H1 (cell line): ENCODE measurements around the gene SLC25A24. TPM values are rescaled to one million over a fixed set of nuclear protein-coding genes. Genes with fewer than 3 reads are reported as not detected.

Experiments used
- CTCF ChIA-PET: fragments of 300-600 bp; sonication (Branson Sonifier 250); formaldehyde crosslinking; loops from one replicate; lab custom pipeline; 2021; ENCODE audit not compliant: partially characterized antibody; lab: Charles Lee
- POLR2A ChIA-PET: fragments of 300-600 bp; sonication (Branson Sonifier 250); formaldehyde crosslinking; loops from one replicate; lab custom pipeline; 2021; ENCODE audit warnings: inconsistent platforms; ENCODE audit not compliant: partially characterized antibody; lab: Charles Lee
- DNase-seq, 2 experiments: peaks; one replicate each; pipeline versions ENCODE4 v3.0.0 to v3.0.0-alpha.2; 2010 to 2022; ENCODE audit warnings: low spot score in 2 of 2, low read depth in 1 of 2, mixed read lengths in 1 of 2
- FAIRE-seq: peaks from 2 replicates; lab custom pipeline; 2011; peaks lifted over from hg19 to GRCh38; lab: Jason Lieb, UNC
- H2AFZ ChIP-seq: 2 replicates; pipeline ENCODE4 v1.8.1; 2012; ENCODE audit warnings: low read length, inconsistent platforms
- H2AK5ac ChIP-seq: 2 replicates; pipeline ENCODE4 v1.6.1; 2013; ENCODE audit warnings: low read depth, low read length
- H2BK120ac ChIP-seq: replicated peaks from 2 replicates; pipeline ENCODE3; 2013; ENCODE audit warnings: low read depth, low read length, inconsistent platforms
- H2BK12ac ChIP-seq: 2 replicates; pipeline ENCODE4 v1.6.1; 2013; ENCODE audit warnings: low read depth, low read length
- H2BK15ac ChIP-seq: 2 replicates; pipeline ENCODE4 v1.6.1; 2013; ENCODE audit warnings: low read length
- H2BK20ac ChIP-seq: 2 replicates; pipeline ENCODE4 v1.6.1; 2013; ENCODE audit warnings: low read length
- H2BK5ac ChIP-seq: 2 replicates; pipeline ENCODE4 v1.6.1; 2013; ENCODE audit warnings: low read depth, low read length
- H3K14ac ChIP-seq: 2 replicates; pipeline ENCODE4 v1.6.1; 2013; ENCODE audit warnings: inconsistent platforms; ENCODE audit not compliant: insufficient read length
- H3K18ac ChIP-seq: 2 replicates; pipeline ENCODE4 v1.6.1; 2013; ENCODE audit warnings: low read length; ENCODE audit errors: extremely low read depth
- H3K23ac ChIP-seq: 2 replicates; pipeline ENCODE4 v1.6.1; 2013; ENCODE audit warnings: inconsistent platforms; ENCODE audit not compliant: insufficient read length
- H3K23me2 ChIP-seq: 2 replicates; pipeline ENCODE4 v1.6.1; 2013; ENCODE audit warnings: low read depth, low read length
- H3K27ac ChIP-seq: 2 replicates; pipeline ENCODE4 v1.6.1; 2011; ENCODE audit warnings: low read depth, low read length, inconsistent platforms
- H3K27me3 ChIP-seq, 4 experiments: replicated peaks in 1 of 4; 1 replicate in 1 of 4; 2 replicates in 3 of 4; pipeline versions ENCODE4 v1.6.1 to v1.8.1; 2011 to 2013; ENCODE audit warnings: low read length in 3 of 4, mild to moderate bottlenecking in 3 of 4, inconsistent platforms in 2 of 4, mixed read lengths in 2 of 4, moderate library complexity in 1 of 4; ENCODE audit not compliant: control insufficient read depth in 3 of 4, insufficient read depth in 3 of 4; ENCODE audit errors: extremely low read depth in 1 of 4
- H3K36me3 ChIP-seq, 4 experiments: 2 replicates each; pipeline versions ENCODE4 v1.6.1 to v1.8.1; 2011 to 2013; ENCODE audit warnings: mild to moderate bottlenecking in 4 of 4, low read length in 3 of 4, moderate library complexity in 2 of 4, control low read depth in 1 of 4, inconsistent platforms in 1 of 4; ENCODE audit not compliant: insufficient read depth in 4 of 4, control insufficient read depth in 2 of 4
- H3K4ac ChIP-seq: replicated peaks from 2 replicates; pipeline ENCODE3; 2013; ENCODE audit warnings: low read length, low read depth, mixed read lengths, inconsistent platforms; ENCODE audit not compliant: insufficient read length
- H3K4me1 ChIP-seq, 4 experiments: replicated peaks in 1 of 4; 1 replicate in 1 of 4; 2 replicates in 3 of 4; pipeline versions ENCODE4 v1.6.1 to v1.8.1; 2011 to 2013; ENCODE audit warnings: low read length in 3 of 4, inconsistent platforms in 2 of 4, mixed read lengths in 1 of 4; ENCODE audit not compliant: insufficient read depth in 4 of 4, control insufficient read depth in 3 of 4
- H3K4me2 ChIP-seq, 2 experiments: 2 replicates each; pipeline versions ENCODE4 v1.6.1 to v1.8.1; 2011 to 2013; ENCODE audit warnings: low read depth in 2 of 2, low read length in 2 of 2, control low read depth in 1 of 2, inconsistent platforms in 1 of 2, mild to moderate bottlenecking in 1 of 2; ENCODE audit not compliant: insufficient read depth in 1 of 2
- H3K4me3 ChIP-seq, 4 experiments: fragments of 200-600, 300-600 bp in 1 of 4; sonication (generic), shearing (Covaris generic), sonication (Bioruptor Twin) in 1 of 4; 2 replicates each; pipeline versions ENCODE4 v1.5.1 to v1.8.1; 2011 to 2016; ENCODE audit warnings: low read length in 4 of 4, low read depth in 3 of 4, control low read depth in 2 of 4, inconsistent platforms in 2 of 4, mild to moderate bottlenecking in 2 of 4, mixed read lengths in 1 of 4, moderate library complexity in 1 of 4; ENCODE audit not compliant: insufficient read depth in 2 of 4; ENCODE audit errors: extremely low read depth in 1 of 4
- H3K56ac ChIP-seq: replicated peaks from 2 replicates; pipeline ENCODE3; 2013; ENCODE audit warnings: low read depth, mild to moderate bottlenecking, mixed read lengths, low read length, inconsistent platforms; ENCODE audit not compliant: insufficient read length
- H3K79me1 ChIP-seq: 2 replicates; pipeline ENCODE4 v1.6.1; 2013; ENCODE audit warnings: low read depth, low read length, control low read depth
- H3K79me2 ChIP-seq, 2 experiments: 2 replicates each; pipeline versions ENCODE4 v1.6.1 to v1.8.1; 2012 to 2013; ENCODE audit warnings: low read length in 2 of 2, mild to moderate bottlenecking in 2 of 2, inconsistent platforms in 1 of 2; ENCODE audit not compliant: insufficient read depth in 2 of 2, control insufficient read depth in 1 of 2
- H3K9ac ChIP-seq, 4 experiments: replicated peaks in 1 of 4; 1 replicate in 1 of 4; 2 replicates in 3 of 4; pipeline versions ENCODE4 v1.6.1 to v1.8.1; 2011 to 2013; ENCODE audit warnings: low read depth in 3 of 4, low read length in 3 of 4, control low read depth in 2 of 4, mild to moderate bottlenecking in 2 of 4, moderate library complexity in 2 of 4, inconsistent platforms in 1 of 4; ENCODE audit errors: extremely low read depth in 1 of 4
- H3K9me3 ChIP-seq, 2 experiments: 2 replicates each; pipeline versions ENCODE4 v1.6.1 to v1.8.1; 2012 to 2013; ENCODE audit warnings: mild to moderate bottlenecking in 2 of 2, moderate library complexity in 2 of 2, control low read depth in 1 of 2, inconsistent platforms in 1 of 2, low read depth in 1 of 2, low read length in 1 of 2, mixed read lengths in 1 of 2; ENCODE audit not compliant: insufficient read depth in 2 of 2
- H4K20me1 ChIP-seq, 2 experiments: replicated peaks in 1 of 2; 2 replicates each; pipeline versions ENCODE3 to v1.8.1; 2011 to 2013; ENCODE audit warnings: inconsistent platforms in 2 of 2, low read length in 2 of 2, mild to moderate bottlenecking in 1 of 2; ENCODE audit not compliant: insufficient read depth in 2 of 2, control insufficient read depth in 1 of 2
- H4K5ac ChIP-seq: 2 replicates; pipeline ENCODE4 v1.6.1; 2013; ENCODE audit warnings: low read length, low read depth, mixed read lengths, inconsistent platforms; ENCODE audit not compliant: insufficient read length
- H4K8ac ChIP-seq: 2 replicates; pipeline ENCODE4 v1.8.0; 2013; ENCODE audit warnings: mild to moderate bottlenecking, moderate library complexity, low read length, inconsistent platforms; ENCODE audit not compliant: insufficient read depth; ENCODE audit errors: extremely low read depth
- H4K91ac ChIP-seq: replicated peaks from 2 replicates; pipeline ENCODE3; 2013; ENCODE audit warnings: low read length, mixed read lengths, inconsistent platforms; ENCODE audit not compliant: insufficient read length
- E2F6 ChIP-seq: IDR thresholded peaks from 2 replicates; pipeline ENCODE4 v1.6.1; 2012; ENCODE audit warnings: inconsistent platforms
- EZH2 ChIP-seq: fragments of 200-600 bp; sonication (generic); IDR thresholded peaks from 2 replicates; pipeline ENCODE4 v1.7.1; 2012; ENCODE audit warnings: low read depth, mild to moderate bottlenecking, moderate library complexity, low read length, inconsistent platforms; ENCODE audit not compliant: severe bottlenecking
- FOSL1 ChIP-seq: IDR thresholded peaks from 2 replicates; pipeline ENCODE4 v1.6.1; 2011; ENCODE audit warnings: mild to moderate bottlenecking, low read depth, low read length, moderate library complexity; ENCODE audit not compliant: insufficient read depth
- JUN ChIP-seq: IDR thresholded peaks from 2 replicates; pipeline ENCODE4 v1.6.1; 2011; ENCODE audit warnings: low read depth, mild to moderate bottlenecking, improper control_type of control experiment, low read length
- KDM4A ChIP-seq: IDR thresholded peaks from one replicate; pipeline ENCODE4 v1.7.1; 2012; ENCODE audit warnings: low read depth, mild to moderate bottlenecking, moderate library complexity, low read length, inconsistent platforms; ENCODE audit not compliant: severe bottlenecking
- KDM5A ChIP-seq: fragments of 200-600 bp; IDR thresholded peaks from 2 replicates; pipeline ENCODE4 v1.7.1; 2012; ENCODE audit warnings: mild to moderate bottlenecking, low read length, inconsistent platforms, mixed read lengths
- NANOG ChIP-seq: IDR thresholded peaks from 2 replicates; pipeline ENCODE4 v1.6.1; 2011; ENCODE audit warnings: low read length, low read depth, mild to moderate bottlenecking, inconsistent platforms; ENCODE audit not compliant: insufficient read depth, poor library complexity, severe bottlenecking
- RXRA ChIP-seq: IDR thresholded peaks from 2 replicates; pipeline ENCODE4 v1.6.1; 2011; ENCODE audit warnings: low read depth, mild to moderate bottlenecking, low read length, moderate library complexity; ENCODE audit not compliant: insufficient read depth
- SIX5 ChIP-seq: IDR thresholded peaks from 2 replicates; pipeline ENCODE4 v1.6.1; 2011; ENCODE audit warnings: mild to moderate bottlenecking, low read depth, low read length
- TCF12 ChIP-seq: IDR thresholded peaks from 2 replicates; pipeline ENCODE4 v1.6.1; 2011; ENCODE audit warnings: low read depth, mild to moderate bottlenecking, low read length
- YY1 ChIP-seq: IDR thresholded peaks from 2 replicates; pipeline ENCODE4 v1.6.1; 2011; ENCODE audit warnings: low read depth, mild to moderate bottlenecking, low read length
- WGBS, 2 experiments: shearing (Covaris generic) in 1 of 2; methylation state at CpG; one replicate each; pipeline versions ENCODE4 v1.1.6 to v1.1.7; 2013 to 2015; ENCODE audit warnings: low lambda C conversion rate in 2 of 2, mixed read lengths in 2 of 2, inconsistent platforms in 1 of 2, low coverage in 1 of 2, missing lambda C conversion rate in 1 of 2; ENCODE audit not compliant: insufficient replicate concordance in 2 of 2, insufficient coverage in 1 of 2, insufficient read length in 1 of 2; ENCODE audit errors: extremely low coverage in 1 of 2, missing lambda C conversion rate in 1 of 2; 5-methylcytosine and 5-hydroxymethylcytosine counted together
- polyA plus RNA-seq, 7 experiments: library from polyadenylated mRNA; depleted of rRNA in 3 of 7; stranded (reverse) in 5 of 7; unstranded in 2 of 7; fragments of >200 nt in 5 of 7; fragments of 200-250 nt in 2 of 7; gene quantifications; 1 replicate in 5 of 7; 2 replicates in 1 of 7; 4 replicates in 1 of 7; pipeline versions ENCODE4 v1.2.1 to v1.2.3, GENCODE V29; 2011 to 2013; ENCODE audit warnings: missing spikeins in 2 of 7, mixed read lengths in 2 of 7
- total RNA-seq: library from RNA; stranded (reverse); fragmentation: NEBNext Ultra II Directional; extraction: Animal tissue kit (Norgen Biotek cat#: 25700); gene quantifications from 2 replicates; pipeline ENCODE4 v1.2.1, GENCODE V29; 2021

Gene SLC25A24
- total and polyA plus RNA-seq, 2 of the 8 experiments (the other 6 are each of a cell fraction or from before 2014, with no cell fraction given): 13.6 to 40.6 TPM

GRCh38 chr1:108129999-108130398 lies 70.1 kb downstream of the SLC25A24 start:
- H2BK5ac ChIP-seq: no peak overlapping the region
- H3K56ac ChIP-seq: no peak overlapping the region
- H3K27ac ChIP-seq: no peak overlapping the region
- H3K36me3 ChIP-seq: peaks cover 0 to 28% (median 6%) of the 10 kb centered on the region in 4 experiments; a peak in 4 of 8 replicates
- no peak overlapping the region for H2AFZ ChIP-seq
- H3K4me3 ChIP-seq: no peak overlapping the region
- no peak overlapping the region for H4K5ac ChIP-seq
- H3K4me1 ChIP-seq: no peaks in the 10 kb centered on the region
- H3K79me1 ChIP-seq: no peaks in the 10 kb centered on the region
- no peak overlapping the region for H3K9ac ChIP-seq
- H4K91ac ChIP-seq: no peak overlapping the region
- H3K14ac ChIP-seq: no peak overlapping the region
- peaks cover 0 to 1% of the 10 kb centered on the region in 2 experiments for H4K20me1 ChIP-seq
- 80% methylated on average over 4 of the region's 4 CpGs; no CpG with 5 or more reads in 1 of the 2 experiments for WGBS, 2 experiments
- DNase-seq: no peak
- H3K18ac ChIP-seq: no peak overlapping the region
- no peak overlapping the region for H4K8ac ChIP-seq
- H2BK15ac ChIP-seq: no peak overlapping the region
- no peaks in the 10 kb centered on the region for H3K23me2 ChIP-seq
- ChIA-PET CTCF (interaction anchor here (0.7 to 14.1 kb wide), 3 partner anchors 12 to 347 kb away, joined by 3 to 433 read pairs (median 6); no protein-coding TSS in a partner anchor), POLR2A (no interaction called here)
- no peak overlapping the region for H3K23ac ChIP-seq
- no peak overlapping the region for H3K4me2 ChIP-seq
- H3K9me3 ChIP-seq: peaks cover 11 to 14% of the 10 kb centered on the region in 2 experiments
- no peak overlapping the region for H2BK20ac ChIP-seq
- no peaks in the 10 kb centered on the region for H3K79me2 ChIP-seq
- H2AK5ac ChIP-seq: no peak overlapping the region
- H3K27me3 ChIP-seq: no peaks in the 10 kb centered on the region
- H2BK12ac ChIP-seq: no peak overlapping the region
- no peak overlapping the region for H2BK120ac ChIP-seq
- no peak overlapping the region for H3K4ac ChIP-seq
- no peak for FAIRE-seq
- TF ChIP-seq YY1: no peak
- TF ChIP-seq E2F6: no peak
- TF ChIP-seq KDM4A: no peak
- no peak for TF ChIP-seq EZH2
- TF ChIP-seq RXRA: no peak
- TF ChIP-seq SIX5: no peak
- TF ChIP-seq JUN: no peak
- no peak for TF ChIP-seq FOSL1
- TF ChIP-seq TCF12: no peak
- no peak for TF ChIP-seq KDM5A
- no peak for TF ChIP-seq NANOG
